GM12878 (cell line): ENCODE data around the gene MIER3. TPM values are rescaled to one million over a fixed set of nuclear protein-coding genes. Genes with fewer than 3 reads are reported as not detected.

ENCODE experiments used
- ATAC-seq: fragments of 200-7000 bp; cut with Tn5 transposase; 3 replicates; pipeline ENCODE4 v1.9.1; 2020; ENCODE audit warnings: mild to moderate bottlenecking, moderate library complexity
- BruUV-seq: library from RNA; stranded (reverse); fragments of 400-500 nt; replicated peaks from 2 replicates; lab custom pipeline; 2021; lab: Mats Ljungman, UMichigan
- CTCF ChIA-PET: fragments of 300-600 bp; sonication (Branson Sonifier 250); formaldehyde crosslinking; extraction: SDS; loops from one replicate; lab custom pipeline; 2021; ENCODE audit warnings: inconsistent platforms; lab: Yijun Ruan, JAX
- POLR2A ChIA-PET: fragments of 350-600 bp; formaldehyde crosslinking; extraction: SDS; loops from one replicate; lab custom pipeline; 2021; ENCODE audit warnings: inconsistent platforms; lab: Charles Lee
- RAD21 ChIA-PET: fragments of 300-600 bp; sonication (Branson Sonifier 250); formaldehyde crosslinking; loops from one replicate; lab custom pipeline; 2023; ENCODE audit warnings: antibody characterized with exemption; ENCODE audit not compliant: unreplicated experiment; lab: Charles Lee
- SMC1A ChIA-PET: fragments of 300-600 bp; sonication (Branson Sonifier 250); formaldehyde crosslinking; loops from one replicate; lab custom pipeline; 2023; ENCODE audit not compliant: unreplicated experiment, uncharacterized antibody; lab: Charles Lee
- DNase-seq: peaks from one replicate; pipeline ENCODE4 v3.0.0-alpha.2; 2011; ENCODE audit warnings: low read depth, low spot score
- FAIRE-seq: peaks from 3 replicates; lab custom pipeline; 2011; peaks lifted over from hg19 to GRCh38; lab: Jason Lieb, UNC
- H2AFZ ChIP-seq: 2 replicates; pipeline ENCODE4 v1.6.0; 2011; ENCODE audit warnings: low read depth, low read length, control low read depth; ENCODE audit not compliant: control insufficient read depth
- H3K27ac ChIP-seq: 2 replicates; pipeline ENCODE4 v1.5.1; 2011; ENCODE audit warnings: control low read depth; ENCODE audit not compliant: control insufficient read depth, insufficient read depth
- H3K27me3 ChIP-seq, 2 experiments: replicated peaks in 1 of 2; 2 replicates each; pipeline versions ENCODE4 v1.6.0 to v1.6.1; 2011; ENCODE audit warnings: low read length in 1 of 2; ENCODE audit not compliant: control insufficient read depth in 2 of 2, insufficient read depth in 2 of 2
- H3K36me3 ChIP-seq, 2 experiments: 2 replicates each; pipeline ENCODE4 v1.5.1; 2011; ENCODE audit warnings: low read length in 1 of 2; ENCODE audit not compliant: control insufficient read depth in 2 of 2, insufficient read depth in 2 of 2
- H3K4me1 ChIP-seq: 2 replicates; pipeline ENCODE4 v1.6.1; 2011; ENCODE audit warnings: mild to moderate bottlenecking, low read length, moderate library complexity, mixed read lengths; ENCODE audit not compliant: control insufficient read depth, insufficient read depth
- H3K4me2 ChIP-seq: 2 replicates; pipeline ENCODE4 v1.6.0; 2011; ENCODE audit warnings: control low read depth; ENCODE audit not compliant: control insufficient read depth, insufficient read depth
- H3K4me3 ChIP-seq: fragments of 200-600 bp; sonication (generic); 2 replicates; pipeline ENCODE4 v1.5.1; 2016
- H3K79me2 ChIP-seq: 2 replicates; pipeline ENCODE4 v1.6.0; 2011; ENCODE audit warnings: low read length; ENCODE audit not compliant: control insufficient read depth, insufficient read depth
- H3K9ac ChIP-seq: 2 replicates; pipeline ENCODE4 v1.8.0; 2011; ENCODE audit warnings: low read length, control low read depth, mixed read lengths; ENCODE audit not compliant: control insufficient read depth, insufficient read depth
- H3K9me3 ChIP-seq: replicated peaks from 3 replicates; pipeline ENCODE4 v1.5.1; 2011; ENCODE audit warnings: mild to moderate bottlenecking, low read length; ENCODE audit not compliant: control insufficient read depth, insufficient read depth
- H4K20me1 ChIP-seq: 2 replicates; pipeline ENCODE4 v1.6.0; 2011; ENCODE audit not compliant: control insufficient read depth, insufficient read depth
- IRF5 ChIP-seq: fragments of 450-650 bp; IDR thresholded peaks from 2 replicates; pipeline ENCODE4 v1.6.1; 2017; ENCODE audit warnings: borderline replicate concordance
- PBX3 ChIP-seq: IDR thresholded peaks from 2 replicates; pipeline ENCODE4 v1.6.1; 2011; ENCODE audit warnings: mild to moderate bottlenecking, low read depth, low read length, moderate library complexity; ENCODE audit not compliant: insufficient replicate concordance
- YY1 ChIP-seq: IDR thresholded peaks from 2 replicates; pipeline ENCODE4 v1.6.1; 2011; ENCODE audit warnings: low read depth, mild to moderate bottlenecking, low read length
- ZZZ3 ChIP-seq: IDR thresholded peaks from 2 replicates; pipeline ENCODE4 v1.6.1; 2011; ENCODE audit warnings: low read depth; ENCODE audit not compliant: control insufficient read depth, insufficient read length
- whole genome bisulfite sequencing: methylation state at CpG from one replicate; pipeline ENCODE4 v1.1.6; 2016; ENCODE audit warnings: low lambda C conversion rate; ENCODE audit not compliant: insufficient replicate concordance, insufficient coverage; ENCODE audit errors: missing lambda C conversion rate; 5-methylcytosine and 5-hydroxymethylcytosine counted together
- in situ Hi-C: fragments of 300-500 bp; cut with MboI; formaldehyde crosslinking; loops from 9 replicates; pipeline ENCODE4 v1.14.3; 2018; ENCODE audit warnings: mixed read lengths
- intact Hi-C: fragments of 100-400 bp; cut with micrococcal nuclease; formaldehyde crosslinking; loops from one replicate; pipeline ENCODE4 v1.14.2; 2022; ENCODE audit not compliant: unreplicated experiment
- polyA plus RNA-seq, 11 experiments: library from polyadenylated mRNA; depleted of rRNA in 4 of 11; unstranded in 6 of 11; stranded (reverse) in 5 of 11; fragments of >200 nt; fragmentation: Nextera tagmentation in 4 of 11; fragmentation: Illumina TruSeq in 1 of 11; extraction: Ambion mirVana in 4 of 11; extraction: Trizol in 1 of 11; gene quantifications; 1 replicate in 1 of 11; 2 replicates in 10 of 11; pipeline versions ENCODE4 v1.2.1 to v1.2.3, GENCODE V29; 2011 to 2016; ENCODE audit warnings: inconsistent platforms in 2 of 11, missing spikeins in 2 of 11, low read depth in 1 of 11
- total RNA-seq, 4 experiments: library from RNA; depleted of rRNA in 3 of 4; stranded (reverse); fragments of >200 nt in 3 of 4; fragmentation: Illumina TruSeq in 1 of 4; extraction: Trizol in 1 of 4; gene quantifications; 2 replicates each; pipeline versions ENCODE4 v1.2.1 to v1.2.3, GENCODE V29; 2013 to 2021

MIER3 gene
- total and polyA plus RNA-seq, 10 of the 15 experiments (the other 5 are each of a cell fraction or from before 2014, with no cell fraction given): 2.9 to 14.6 (median 7.2) TPM

- intact Hi-C loops: loop anchor here (5.0 kb wide), 2 partner anchors 183 to 263 kb away; no protein-coding TSS in a partner anchor
- Histone ChIP-seq H2AFZ (no peak overlapping the region), H4K20me1 (no peaks in the 10 kb centered on the region), H3K9me3 (no peaks in the 10 kb centered on the region), H3K36me3 (no peaks in the 10 kb centered on the region), H3K4me3 (no peak overlapping the region), H3K27me3 (peaks cover 0 to 2% of the 10 kb centered on the region in 2 experiments; a peak in 2 of 4 replicates), H3K4me1 (no peaks in the 10 kb centered on the region), H3K79me2 (peaks cover 14% of the 10 kb centered on the region), H3K4me2 (no peak overlapping the region), H3K27ac (no peak overlapping the region), H3K9ac (no peak overlapping the region)
- POLR2A ChIA-PET: interaction anchor here (0.5 kb wide), 1 partner anchor 123 kb away, joined by 3 read pairs; no protein-coding TSS in a partner anchor
- no peak for TF ChIP-seq YY1
- no peak for TF ChIP-seq ZZZ3
- TF ChIP-seq PBX3: no peak
- no peak for TF ChIP-seq IRF5
- DNase-seq (no peak), FAIRE-seq (no peak), ATAC-seq (no peak)
- BruUV-seq: no TSS peak
- CTCF ChIA-PET: interaction anchor here (0.7 to 2.3 kb wide), 2 partner anchors 183 to 1247 kb away, joined by 3 to 9 read pairs; no protein-coding TSS in a partner anchor
- in situ Hi-C loops: no loop called here
- SMC1A ChIA-PET: interaction anchor here (1.1 to 1.8 kb wide), 2 partner anchors 10 to 266 kb away, joined by 3 to 7 read pairs; no protein-coding TSS in a partner anchor
- 97% methylated on average over 1 of the region's 1 CpG for WGBS
- RAD21 ChIA-PET: no interaction called here
Measured at GRCh38 chr5:56954262-56954661, 2.3 kb upstream of the MIER3 start.
